ENCODE results near the gene PPM1J.
"Not testable (repeated sequence)": the region's sequence is repeated elsewhere in the genome, so short reads cannot be mapped to it uniquely, and the experiment has no call there.

Gene PPM1J

GRCh38 chr1:112721966-112722524, 6.9 kb upstream of the PPM1J start:
- DNase-seq = no peak

- not testable (repeated sequence) for DNase-seq
These were observed 6.2 kb upstream of the PPM1J start for GRCh38 chr1:112721294-112721693.

DNA sequence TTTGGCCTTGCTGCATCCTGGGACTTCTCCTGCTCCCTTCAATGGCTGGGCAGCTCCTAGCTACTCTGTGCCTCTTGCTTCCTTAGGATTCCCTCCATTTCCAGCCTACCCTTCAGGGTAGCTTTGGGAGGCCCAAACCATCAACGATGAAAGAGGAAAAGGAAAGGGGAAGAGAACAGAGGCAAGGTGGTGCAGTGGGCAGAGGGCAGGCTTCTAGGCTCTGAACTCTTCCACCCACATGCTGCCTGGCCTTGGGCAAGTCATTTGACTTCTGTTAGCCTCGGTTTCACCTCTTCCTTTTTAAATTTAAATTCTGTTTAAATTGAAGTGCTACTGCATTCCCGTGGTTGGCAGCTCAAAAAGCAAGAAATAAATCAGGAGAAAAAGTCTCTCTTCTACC, 5.7 kb upstream of the PPM1J start:
- no peak for DNase-seq

DNA sequence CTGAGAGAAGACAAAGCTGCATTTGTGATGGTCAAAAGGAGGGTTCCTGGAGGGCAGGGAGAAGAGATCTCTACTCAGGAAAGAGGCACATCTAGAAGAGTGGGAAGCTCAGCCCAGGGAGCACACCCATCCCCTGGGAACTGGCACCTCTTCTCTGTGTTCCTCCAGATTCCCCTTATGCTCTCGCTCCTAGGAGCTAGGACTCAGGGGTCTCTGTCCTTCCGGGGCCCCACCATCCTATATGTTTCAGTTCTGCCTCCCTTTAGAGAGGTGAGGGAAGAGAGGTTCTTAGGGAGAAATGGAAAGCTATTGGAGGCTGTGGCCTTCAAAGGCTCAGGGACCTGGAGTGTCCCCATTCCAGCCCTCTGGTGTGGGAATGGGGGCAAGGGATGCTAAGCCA, 4.6 kb upstream of the PPM1J start:
- no peak for DNase-seq

GRCh38 chr1:112718691-112719418, 3.7 kb upstream of the PPM1J start:
- DNase-seq = peak; percentile 79

- no peak for DNase-seq
These were observed 2.2 kb upstream of the PPM1J start for GRCh38 chr1:112717263-112717873.

GRCh38 chr1:112716133-112716720, 1.1 kb upstream of the PPM1J start:
- peak; percentile 82 for DNase-seq

GRCh38 chr1:112714313-112715263, 544 bp downstream of the PPM1J start:
- DNase-seq = no peak

GRCh38 chr1:112713466-112714312, 1.4 kb downstream of the PPM1J start:
- no peak for DNase-seq

GRCh38 chr1:112712701-112713128, 2.4 kb downstream of the PPM1J start:
- DNase-seq = no peak

DNA sequence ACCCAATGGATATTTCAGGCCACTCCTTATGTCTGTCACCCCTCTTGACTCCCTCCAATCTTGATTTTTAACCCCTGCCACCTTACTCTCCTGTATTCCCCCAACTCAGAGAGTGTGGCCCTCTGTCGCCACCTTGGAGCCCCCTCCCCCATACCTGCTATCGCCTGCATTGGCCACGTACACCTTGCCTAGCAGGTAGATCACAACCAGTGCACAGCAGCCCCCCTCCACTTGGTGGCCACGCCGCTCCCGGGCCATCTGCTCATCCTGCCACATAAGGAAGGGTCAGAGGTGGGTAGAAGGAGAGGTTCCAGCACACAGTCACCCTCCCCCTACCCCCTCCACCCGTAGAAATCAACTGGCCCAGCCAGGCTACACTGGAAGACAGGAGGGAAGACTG, 2.9 kb downstream of the PPM1J start:
- no peak for DNase-seq

DNA sequence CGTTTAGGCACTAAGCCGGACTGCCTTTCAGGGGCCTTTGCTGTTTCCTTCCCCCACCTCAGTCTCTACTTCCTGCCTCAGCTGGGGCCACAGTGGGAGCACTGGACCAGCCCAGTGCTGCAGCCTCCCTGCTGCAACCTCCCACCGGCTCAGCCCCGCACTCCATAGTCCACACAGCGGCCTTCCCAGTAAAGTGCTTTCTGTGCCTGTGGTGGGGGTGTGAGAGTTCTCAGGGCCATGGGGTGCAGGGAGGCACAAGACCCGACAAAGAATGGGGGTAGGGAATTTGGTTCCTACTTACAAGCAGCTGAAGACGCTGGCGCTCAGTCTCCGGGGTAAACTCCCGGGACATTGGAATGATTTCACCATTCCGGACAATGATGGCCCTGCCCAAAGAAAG, 3.5 kb downstream of the PPM1J start:
- DNase-seq = no peak

DNA sequence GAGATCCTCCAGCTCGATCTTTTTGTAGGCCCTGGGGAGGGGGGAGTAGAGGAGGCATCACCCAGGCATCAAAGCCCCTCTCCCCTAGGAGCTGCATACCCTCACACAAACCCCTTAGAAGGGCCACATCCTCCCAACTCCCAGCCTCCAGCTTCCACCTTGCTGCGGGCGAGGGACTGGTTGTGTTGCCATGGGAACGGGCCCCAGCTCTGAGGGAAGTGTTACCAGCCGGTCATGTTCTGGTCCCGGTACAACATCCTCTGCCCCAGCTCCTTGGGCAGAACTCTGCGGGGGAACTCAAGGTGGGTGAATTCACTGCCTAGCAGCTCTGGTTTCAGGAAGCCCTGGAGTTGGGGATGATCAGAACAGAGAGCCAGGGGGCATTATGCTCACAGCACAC, 4.1 kb downstream of the PPM1J start:
- no peak for DNase-seq

- DNase-seq = no peak
These were observed 4.5 kb downstream of the PPM1J start for GRCh38 chr1:112710586-112710985.

DNA sequence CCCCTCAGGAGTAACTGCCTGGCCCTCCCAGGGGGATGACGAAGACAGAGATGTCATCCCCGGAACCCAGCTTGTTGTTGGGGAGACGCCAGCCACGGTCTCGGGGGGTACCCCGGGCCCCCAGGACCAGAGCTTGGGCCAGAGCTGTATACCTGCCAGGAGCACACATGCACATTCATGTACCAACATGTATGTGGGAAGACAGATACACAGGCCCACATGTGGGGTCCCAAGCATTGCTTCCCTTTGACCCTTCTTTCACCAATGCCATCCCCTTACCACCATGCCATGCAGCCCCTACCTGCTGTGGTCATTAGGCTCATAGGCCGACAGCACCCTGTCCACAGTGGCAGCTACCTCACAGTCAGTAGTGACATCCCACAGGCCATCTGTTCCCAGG, 5.0 kb downstream of the PPM1J start:
- DNase-seq = no peak

DNA sequence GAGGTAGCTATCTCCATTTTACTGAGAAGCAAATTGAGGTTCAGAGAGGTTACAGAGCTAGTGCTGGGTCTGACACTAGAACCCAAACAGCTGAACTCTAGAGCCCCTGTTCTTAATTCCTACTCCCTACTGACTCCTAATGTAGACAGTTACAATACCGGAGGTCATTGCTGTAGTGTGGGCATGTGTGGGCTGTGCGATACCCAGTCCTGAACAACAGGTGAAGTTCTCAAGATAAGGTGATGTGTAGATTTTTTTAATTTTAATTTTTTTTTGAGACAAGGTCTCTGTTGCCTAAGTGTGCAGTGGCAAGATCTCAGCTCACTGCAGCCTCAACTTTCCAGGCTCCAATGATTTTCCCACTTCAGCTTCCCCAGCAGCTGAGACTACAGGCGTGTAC, 6.6 kb downstream of the PPM1J start:
- no peak for DNase-seq

- no peak for DNase-seq
These were observed 7.1 kb downstream of the PPM1J start for GRCh38 chr1:112708002-112708448.

DNA sequence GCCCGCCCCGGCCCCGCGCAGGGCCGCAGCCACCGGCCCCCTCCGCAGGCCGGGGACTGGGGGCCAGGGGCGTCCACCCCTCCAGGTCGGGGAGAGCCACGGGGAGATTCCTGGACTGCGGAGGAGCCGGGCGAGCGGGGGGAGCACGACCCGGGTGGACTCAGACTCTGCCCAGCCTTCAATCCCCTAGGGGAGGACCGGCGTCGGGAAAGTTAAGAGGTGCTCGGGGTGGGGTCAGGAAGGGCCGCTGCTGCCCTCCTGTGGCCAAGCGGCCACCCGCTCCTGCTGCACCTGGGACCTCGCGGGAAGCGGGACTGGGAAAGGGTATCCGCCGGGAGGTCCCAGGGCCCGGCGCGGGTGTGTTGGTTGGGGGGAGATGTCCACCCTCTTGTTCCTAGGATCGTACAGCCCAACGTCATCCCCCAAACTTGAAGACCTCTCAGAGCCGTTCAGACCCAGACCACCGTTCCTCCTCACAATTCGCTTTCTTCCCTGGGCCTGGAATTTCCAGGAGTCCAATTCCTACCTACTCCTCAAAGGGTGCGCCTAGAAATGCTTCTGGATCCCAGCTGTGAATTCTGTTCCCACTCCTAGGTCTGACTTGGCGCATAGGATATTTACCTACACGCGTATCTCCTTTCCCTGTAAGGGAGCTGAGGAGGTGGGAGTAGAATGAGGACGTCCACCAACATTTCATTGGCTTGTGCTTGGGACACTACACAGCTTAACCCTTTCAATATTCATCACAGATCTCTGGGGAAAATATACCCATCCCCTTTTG, 7.7 kb downstream of the PPM1J start:
- peak; percentile 77 for DNase-seq

DNA sequence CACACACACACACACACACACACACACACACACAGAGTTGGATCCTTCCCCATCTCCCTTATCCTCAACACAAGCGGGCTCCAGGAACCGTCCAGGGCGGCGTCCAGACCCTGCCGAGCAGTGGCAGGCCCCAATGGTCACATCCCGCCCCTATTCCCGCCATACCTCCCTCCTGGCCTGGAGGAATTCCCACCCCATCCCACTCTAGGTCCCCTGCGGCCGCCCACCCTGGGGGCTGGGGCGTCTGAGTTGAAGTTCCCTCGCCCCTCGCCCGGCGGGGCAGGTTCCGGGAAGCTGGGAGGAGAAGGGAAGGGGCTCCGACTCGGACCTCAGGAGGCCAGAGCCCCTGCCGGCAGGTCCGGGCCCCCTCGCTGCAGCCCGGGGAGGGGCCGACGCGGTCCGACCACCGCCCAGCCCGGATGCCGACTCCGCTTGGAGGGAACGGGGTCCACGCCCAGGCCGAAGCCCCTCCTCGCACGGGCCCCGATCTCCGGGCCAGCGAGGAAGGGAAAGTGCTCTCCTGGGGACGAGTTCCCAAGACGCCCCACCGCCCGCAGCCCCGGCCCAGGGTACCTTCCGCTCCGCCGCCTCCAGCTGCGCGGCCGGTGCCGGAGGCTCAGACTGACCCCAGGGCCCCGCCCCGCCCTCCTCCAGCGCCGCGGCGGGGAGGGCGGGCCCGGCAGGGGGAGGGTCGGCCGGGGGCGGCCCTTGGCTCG, 8.5 kb downstream of the PPM1J start, which contains the start of gene RHOC:
Gene RHOC, minus strand, starts transcription at position 623 of the 716 bp plus-strand sequence. CDS start 3,328 bp downstream, outside the sequence.
- peak; percentile 56 for DNase-seq
